GM19099 (cell line): ENCODE data around the gene DENND2D.

Experiments
- POLR2A ChIP-seq: IDR thresholded peaks from 3 replicates; pipeline ENCODE4 v1.6.1; 2011; ENCODE audit warnings: low read depth; ENCODE audit not compliant: insufficient read length; ENCODE audit errors: extremely low read depth

DENND2D gene

GRCh38 chr1:111145542-111145941 lies 54.9 kb downstream of the DENND2D start:
- TF ChIP-seq POLR2A: no peak

GRCh38 chr1:111142356-111142975 lies 58.0 kb downstream of the DENND2D start:
- TF ChIP-seq POLR2A: no peak

GRCh38 chr1:111141245-111142220 lies 58.9 kb downstream of the DENND2D start:
- peak; percentile 15 for TF ChIP-seq POLR2A

GRCh38 chr1:111140680-111140967 lies 59.8 kb downstream of the DENND2D start:
- no peak for TF ChIP-seq POLR2A

- TF ChIP-seq POLR2A: peak; percentile 93
Measured at GRCh38 chr1:111139956-111140679, 60.3 kb downstream of the DENND2D start, which contains the start of the genes CEPT1 and DRAM2. TSS of gene CEPT1 (plus strand) at chr1:111140223. CDS start at chr1:111147715, 7,492 bp downstream. TSS of gene DRAM2 (minus strand) at chr1:111140093. CDS start at chr1:111131554, 8,539 bp downstream.

- TF ChIP-seq POLR2A: no peak
Measured at GRCh38 chr1:111139324-111139955, 61.0 kb downstream of the DENND2D start.
